Endothelial cell of umbilical vein (primary cell): ENCODE measurements around the gene CAMTA1. TPM values are rescaled to one million over a fixed set of nuclear protein-coding genes. Genes with fewer than 3 reads are reported as not detected.

Experiments
- BruUV-seq: library from RNA; stranded (reverse); fragments of 400-500 nt; replicated peaks from 2 replicates; lab custom pipeline; 2021; lab: Mats Ljungman, UMichigan
- CTCF ChIA-PET: fragments of 300-600, 350-600 bp; sonication (Branson Sonifier 250); formaldehyde crosslinking; loops from one replicate; lab custom pipeline; 2021; ENCODE audit warnings: antibody characterized with exemption, inconsistent platforms; lab: Charles Lee
- POLR2A ChIA-PET: fragments of 300-600, 350-600 bp; sonication (Branson Sonifier 250); formaldehyde crosslinking; loops from one replicate; lab custom pipeline; 2021; ENCODE audit warnings: antibody characterized with exemption, inconsistent platforms; lab: Charles Lee
- DNase-seq: peaks from one replicate; pipeline ENCODE4 v3.0.0-alpha.2; 2011; ENCODE audit warnings: low read depth, low spot score
- FAIRE-seq: peaks from 2 replicates; lab custom pipeline; 2011; peaks lifted over from hg19 to GRCh38; lab: Jason Lieb, UNC
- H2AFZ ChIP-seq: 2 replicates; pipeline ENCODE4 v1.6.0; 2012; ENCODE audit warnings: low read depth, low read length, control low read depth, inconsistent platforms
- H3K27ac ChIP-seq: 2 replicates; pipeline ENCODE4 v1.5.1; 2011; ENCODE audit warnings: low read depth, mild to moderate bottlenecking, control low read depth, low read length, moderate library complexity; ENCODE audit not compliant: insufficient read depth
- H3K27me3 ChIP-seq, 2 experiments: 2 replicates each; pipeline versions ENCODE4 v1.6.0 to v1.6.1; 2011; ENCODE audit warnings: low read length in 2 of 2, mixed read lengths in 1 of 2; ENCODE audit not compliant: control insufficient read depth in 2 of 2, insufficient read depth in 2 of 2
- H3K36me3 ChIP-seq, 2 experiments: 2 replicates in 1 of 2; 3 replicates in 1 of 2; pipeline ENCODE4 v1.5.1; 2011; ENCODE audit warnings: low read length in 2 of 2, mild to moderate bottlenecking in 1 of 2, moderate library complexity in 1 of 2; ENCODE audit not compliant: control insufficient read depth in 2 of 2, insufficient read depth in 2 of 2; ENCODE audit errors: extremely low read depth in 1 of 2
- H3K4me1 ChIP-seq: 3 replicates; pipeline ENCODE4 v1.5.1; 2011; ENCODE audit warnings: mild to moderate bottlenecking, low read length; ENCODE audit not compliant: control insufficient read depth, insufficient read depth; ENCODE audit errors: extremely low read depth
- H3K4me2 ChIP-seq: 2 replicates; pipeline ENCODE4 v1.6.1; 2011; ENCODE audit warnings: low read length, control low read depth, mixed read lengths; ENCODE audit not compliant: insufficient read depth
- H3K4me3 ChIP-seq, 3 experiments: fragments of 200-600 bp in 1 of 3; sonication (generic), shearing (Covaris generic) in 1 of 3; replicated peaks in 1 of 3; 2 replicates each; pipeline ENCODE4 v1.5.1; 2011 to 2016; ENCODE audit warnings: control low read depth in 3 of 3, low read length in 3 of 3, mild to moderate bottlenecking in 2 of 3, inconsistent platforms in 1 of 3, low read depth in 1 of 3, moderate library complexity in 1 of 3; ENCODE audit not compliant: insufficient read depth in 1 of 3
- H3K79me2 ChIP-seq: 2 replicates; pipeline ENCODE4 v1.6.0; 2012; ENCODE audit warnings: low read length, inconsistent platforms; ENCODE audit not compliant: control insufficient read depth, insufficient read depth
- H3K9ac ChIP-seq: replicated peaks from 2 replicates; pipeline ENCODE3; 2011; ENCODE audit warnings: low read length, control low read depth; ENCODE audit not compliant: insufficient read depth; ENCODE audit errors: extremely low read depth
- H3K9me1 ChIP-seq: replicated peaks from 3 replicates; pipeline ENCODE4 v1.6.0; 2011; ENCODE audit warnings: mild to moderate bottlenecking, low read length; ENCODE audit not compliant: control insufficient read depth, insufficient read depth; ENCODE audit errors: extremely low read depth
- H3K9me3 ChIP-seq: replicated peaks from 2 replicates; pipeline ENCODE4 v1.5.1; 2012; ENCODE audit warnings: low read length, inconsistent platforms; ENCODE audit not compliant: control insufficient read depth, insufficient read depth
- H4K20me1 ChIP-seq: replicated peaks from 2 replicates; pipeline ENCODE3; 2011; ENCODE audit warnings: mild to moderate bottlenecking, low read length; ENCODE audit not compliant: control insufficient read depth, insufficient read depth; ENCODE audit errors: extremely low read depth
- CTCF ChIP-seq, 2 donors: IDR thresholded peaks; 1 replicate in 1 of 2; 2 replicates in 1 of 2; pipeline ENCODE4 v1.5.1; 2011; ENCODE audit warnings: low read length in 2 of 2, mild to moderate bottlenecking in 2 of 2, moderate library complexity in 2 of 2, control low read depth in 1 of 2, inconsistent platforms in 1 of 2, low read depth in 1 of 2; ENCODE audit not compliant: insufficient read depth in 1 of 2; ENCODE audit errors: extremely low read depth in 1 of 2
- EZH2 ChIP-seq: IDR thresholded peaks from 2 replicates; pipeline ENCODE4 v1.6.1; 2012; ENCODE audit warnings: borderline replicate concordance, low read depth, mild to moderate bottlenecking, moderate library complexity, low read length, inconsistent platforms; ENCODE audit not compliant: severe bottlenecking
- FOS ChIP-seq: IDR thresholded peaks from 2 replicates; pipeline ENCODE4 v1.6.1; 2011; ENCODE audit warnings: mild to moderate bottlenecking, low read length, moderate library complexity, borderline replicate concordance; ENCODE audit not compliant: insufficient read depth
- GATA2 ChIP-seq: IDR thresholded peaks from 2 replicates; pipeline ENCODE4 v1.7.0; 2011; ENCODE audit warnings: low read depth, mild to moderate bottlenecking, moderate library complexity, mixed read lengths, low read length; ENCODE audit not compliant: insufficient read length, insufficient read depth
- JUN ChIP-seq: IDR thresholded peaks from 2 replicates; pipeline ENCODE4 v1.6.1; 2011; ENCODE audit warnings: borderline replicate concordance, low read depth; ENCODE audit not compliant: insufficient read length, insufficient read depth
- MAX ChIP-seq: IDR thresholded peaks from 2 replicates; pipeline ENCODE4 v1.6.1; 2011; ENCODE audit not compliant: insufficient read depth, insufficient read length
- MYC ChIP-seq: IDR thresholded peaks from one replicate; pipeline ENCODE4 v1.6.1; 2011; ENCODE audit warnings: mild to moderate bottlenecking, low read depth, low read length
- POLR2A ChIP-seq: IDR thresholded peaks from 2 replicates; pipeline ENCODE4 v1.6.1; 2012; ENCODE audit warnings: low read depth, mild to moderate bottlenecking, control low read depth, low read length
- POLR2AphosphoS5 ChIP-seq: IDR thresholded peaks from 2 replicates; pipeline ENCODE4 v1.6.1; 2012; ENCODE audit warnings: low read depth, mild to moderate bottlenecking, control low read depth, low read length, moderate library complexity; ENCODE audit not compliant: insufficient read depth
- dilution Hi-C: fragments of 300-500 bp; cut with MboI; formaldehyde crosslinking; loops from one replicate; pipeline ENCODE4 v1.15.0; 2019; ENCODE audit warnings: low sequenced_read_pairs; ENCODE audit not compliant: extremely low pct_ligation_motif_present
- intact Hi-C: fragments of 100-400 bp; cut with micrococcal nuclease; formaldehyde crosslinking; loops from one replicate; pipeline ENCODE4 v1.10.0; 2022
- polyA plus RNA-seq, 4 experiments: library from polyadenylated mRNA; depleted of rRNA in 3 of 4; stranded (reverse) in 3 of 4; unstranded in 1 of 4; fragments of >200 nt; gene quantifications; 2 replicates each; pipeline versions ENCODE4 v1.2.1 to v1.2.3, GENCODE V29; 2011 to 2012; ENCODE audit warnings: missing spikeins in 1 of 4
- total RNA-seq: library from RNA; stranded (reverse); gene quantifications from 2 replicates; pipeline ENCODE4 v1.2.3, GENCODE V29; 2021

Gene CAMTA1
- total and polyA plus RNA-seq, 2 donors (not counting 3 experiments of a cell fraction or from before 2014, with no cell fraction given), result 50.8 to 92.7 TPM

GRCh38 chr1:7098641-7099040 is 313.4 kb downstream of the CAMTA1 start:
- Histone ChIP-seq H3K9me1 (no peaks in the 10 kb centered on the region), H3K9ac (no peak overlapping the region), H3K27me3 (no peaks in the 10 kb centered on the region), H4K20me1 (no peaks in the 10 kb centered on the region), H3K4me3 (no peak overlapping the region), H3K36me3 (no peaks in the 10 kb centered on the region), H3K79me2 (no peaks in the 10 kb centered on the region), H3K9me3 (no peaks in the 10 kb centered on the region), H3K4me2 (no peak overlapping the region), H2AFZ (no peak overlapping the region), H3K27ac (no peak overlapping the region), H3K4me1 (no peaks in the 10 kb centered on the region)
- DNase-seq, result no peak
- BruUV-seq, result no TSS peak
- intact Hi-C loops, result no loop called here
- POLR2A ChIA-PET, result no interaction called here
- CTCF ChIA-PET, result interaction anchor here (0.6 kb wide), 1 partner anchor 355 kb away, joined by 3 read pairs; no protein-coding TSS in a partner anchor
- FAIRE-seq, result no peak
- dilution Hi-C loops, result no loop called here
- TF ChIP-seq CTCF (IDR thresholded peaks at IDR 0.05; ENCODE audit: extremely low read depth in 1 of 2, insufficient read depth in 1 of 2, low read depth in 1 of 2, low read length in 2 of 2), result no peak
- TF ChIP-seq MYC, result no peak
- TF ChIP-seq EZH2, result no peak
- TF ChIP-seq JUN, result no peak
- TF ChIP-seq MAX, result no peak
- no peak for TF ChIP-seq POLR2A

GRCh38 chr1:7100479-7100878 is 315.2 kb downstream of the CAMTA1 start:
- ChIA-PET POLR2A (no interaction called here), CTCF (no interaction called here)
- no peak overlapping the region for H3K27ac ChIP-seq
- intact Hi-C loops (no loop called here), dilution Hi-C loops (no loop called here)
- no peaks in the 10 kb centered on the region for H3K9me1 ChIP-seq
- no peaks in the 10 kb centered on the region for H3K79me2 ChIP-seq
- no TSS peak for BruUV-seq
- H3K36me3 ChIP-seq, result no peaks in the 10 kb centered on the region
- no peaks in the 10 kb centered on the region for H4K20me1 ChIP-seq
- no peaks in the 10 kb centered on the region for H3K4me1 ChIP-seq
- H3K9ac ChIP-seq, result no peak overlapping the region
- H3K9me3 ChIP-seq, result no peaks in the 10 kb centered on the region
- no peak for FAIRE-seq
- no peak overlapping the region for H3K4me3 ChIP-seq
- DNase-seq, result no peak
- no peak overlapping the region for H2AFZ ChIP-seq
- no peak overlapping the region for H3K4me2 ChIP-seq
- TF ChIP-seq EZH2, result no peak
- no peak for TF ChIP-seq POLR2A
- TF ChIP-seq JUN, result no peak
- no peak for TF ChIP-seq GATA2
- TF ChIP-seq POLR2AphosphoS5, result no peak
- TF ChIP-seq FOS, result no peak
- TF ChIP-seq MYC, result no peak
- TF ChIP-seq MAX, result no peak
- TF ChIP-seq CTCF (IDR thresholded peaks at IDR 0.05; ENCODE audit: extremely low read depth in 1 of 2, insufficient read depth in 1 of 2, low read depth in 1 of 2, low read length in 2 of 2), result no peak
- no peaks in the 10 kb centered on the region for H3K27me3 ChIP-seq
